Activated CD4-positive, alpha-beta T cell treated with anti-CD3 and anti-CD28 coated beads for 1 hour (primary cell): Measurements from ENCODE around the gene KLF5.
"Not testable (repeated sequence)": the region's sequence is repeated elsewhere in the genome, so short reads cannot be mapped to it uniquely, and the experiment has no call there.

ENCODE experiments used
- DNase-seq: peaks from one replicate; pipeline ENCODE4 v3.0.0-alpha.2; 2020

The KLF5 gene

GRCh38 chr13:73058736-73059459, at the start of gene KLF5:
Gene KLF5 (plus strand): TSS chr13:73059005. CDS start chr13:73059328, 323 bp downstream.
- peak; percentile 95 for DNase-seq

DNA sequence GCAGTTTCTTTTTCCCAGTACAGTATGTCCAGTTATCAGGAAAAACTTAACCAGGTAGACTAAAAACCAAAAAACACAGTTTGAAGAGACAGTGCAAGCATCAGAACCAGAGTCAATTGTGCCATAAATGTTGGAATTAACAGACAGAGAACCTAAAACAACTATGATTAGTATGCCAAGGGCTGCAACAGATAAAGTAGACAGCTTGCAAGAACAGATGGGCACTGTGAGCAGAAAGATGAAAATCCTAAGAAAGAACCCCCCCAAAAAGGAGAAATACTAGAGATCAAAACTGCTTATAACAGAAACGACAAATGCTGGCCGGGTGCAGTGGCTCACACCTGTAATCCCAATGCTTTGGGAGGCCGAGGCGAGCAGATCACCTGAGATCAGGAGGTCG, 47.1 kb upstream of the KLF5 start:
- no peak for DNase-seq

DNA sequence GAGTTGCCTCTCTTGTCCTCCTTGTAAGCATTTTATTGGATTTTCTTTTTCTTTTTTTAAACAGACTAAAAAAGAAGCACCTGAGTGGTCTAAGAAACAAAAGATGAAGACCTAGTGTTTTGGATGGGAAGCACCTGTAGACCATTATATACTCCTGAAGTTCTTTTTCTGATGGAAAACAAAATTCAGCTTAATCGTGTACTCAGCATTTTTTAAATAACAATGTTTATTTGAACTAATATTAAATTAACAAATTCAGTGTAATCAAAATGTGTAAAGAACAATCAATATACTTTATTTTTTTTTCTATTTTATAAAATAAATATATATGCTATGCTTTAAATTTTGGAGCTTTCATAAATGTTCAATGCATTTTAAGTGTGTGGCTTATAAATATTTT, 43.0 kb upstream of the KLF5 start:
- no peak for DNase-seq

DNA sequence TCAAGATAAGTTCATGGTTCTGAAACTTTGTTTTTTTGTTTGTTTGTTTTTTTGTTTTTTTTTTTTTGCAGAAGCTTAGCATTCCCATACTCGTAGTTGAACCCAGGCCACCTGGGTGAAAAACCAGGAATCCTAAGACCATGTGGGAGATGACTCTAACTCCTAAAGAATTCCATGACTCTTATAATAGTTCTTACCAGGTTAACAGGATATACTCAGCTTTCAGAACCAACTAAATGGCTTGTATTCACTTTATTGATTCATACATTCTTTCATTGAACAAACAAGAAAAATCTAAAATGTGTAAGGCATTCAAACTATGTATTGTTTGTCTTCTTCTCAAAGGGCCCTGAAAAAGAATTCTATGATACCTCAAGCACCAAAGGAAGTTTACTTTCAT, 40.5 kb upstream of the KLF5 start:
- DNase-seq = no peak

- no peak for DNase-seq
Measured at GRCh38 chr13:73025217-73026012, 33.4 kb upstream of the KLF5 start.

GRCh38 chr13:73034901-73035300, 23.9 kb upstream of the KLF5 start:
- DNase-seq = no peak

DNA sequence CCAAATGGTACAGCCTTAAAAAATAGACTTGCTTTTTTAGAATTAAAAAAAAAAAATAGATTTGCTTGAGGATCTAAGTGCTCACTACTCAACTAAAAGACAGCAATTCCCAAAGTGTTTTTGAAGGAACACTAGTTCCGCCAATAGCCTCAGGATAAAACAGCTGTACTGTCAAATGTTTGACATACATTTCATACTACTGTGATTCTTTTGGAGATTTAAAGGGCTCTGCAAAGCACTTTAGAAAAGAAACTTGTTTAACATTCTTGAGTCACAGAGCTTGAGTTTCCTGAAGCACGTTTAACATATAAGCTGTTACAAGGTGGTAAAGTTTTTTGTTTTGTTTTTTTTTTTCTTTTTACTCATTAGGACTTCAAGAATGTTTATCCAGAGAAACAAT, 23.1 kb upstream of the KLF5 start:
- no peak for DNase-seq

DNA sequence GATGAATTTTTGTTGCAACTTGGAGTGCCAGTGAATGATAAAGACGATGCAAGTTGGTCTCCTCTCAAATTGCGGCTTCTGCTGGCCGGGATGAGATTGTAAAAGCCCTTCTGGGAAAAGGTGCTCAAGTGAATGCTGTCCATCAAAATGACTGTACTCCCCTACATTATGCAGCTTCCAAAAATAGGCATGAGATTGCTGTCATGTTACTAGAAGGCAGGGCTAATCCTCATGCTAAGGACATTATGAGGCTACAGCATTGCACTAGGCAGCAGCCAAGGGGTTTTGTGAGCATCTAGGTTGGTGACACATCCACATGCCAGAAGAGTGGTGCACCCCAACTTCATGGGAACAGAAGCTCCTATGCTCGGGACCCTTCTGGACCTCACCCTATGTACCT, 22.2 kb upstream of the KLF5 start:
- no peak for DNase-seq

- no peak for DNase-seq
Measured at GRCh38 chr13:73038064-73038463, 20.7 kb upstream of the KLF5 start.

DNA sequence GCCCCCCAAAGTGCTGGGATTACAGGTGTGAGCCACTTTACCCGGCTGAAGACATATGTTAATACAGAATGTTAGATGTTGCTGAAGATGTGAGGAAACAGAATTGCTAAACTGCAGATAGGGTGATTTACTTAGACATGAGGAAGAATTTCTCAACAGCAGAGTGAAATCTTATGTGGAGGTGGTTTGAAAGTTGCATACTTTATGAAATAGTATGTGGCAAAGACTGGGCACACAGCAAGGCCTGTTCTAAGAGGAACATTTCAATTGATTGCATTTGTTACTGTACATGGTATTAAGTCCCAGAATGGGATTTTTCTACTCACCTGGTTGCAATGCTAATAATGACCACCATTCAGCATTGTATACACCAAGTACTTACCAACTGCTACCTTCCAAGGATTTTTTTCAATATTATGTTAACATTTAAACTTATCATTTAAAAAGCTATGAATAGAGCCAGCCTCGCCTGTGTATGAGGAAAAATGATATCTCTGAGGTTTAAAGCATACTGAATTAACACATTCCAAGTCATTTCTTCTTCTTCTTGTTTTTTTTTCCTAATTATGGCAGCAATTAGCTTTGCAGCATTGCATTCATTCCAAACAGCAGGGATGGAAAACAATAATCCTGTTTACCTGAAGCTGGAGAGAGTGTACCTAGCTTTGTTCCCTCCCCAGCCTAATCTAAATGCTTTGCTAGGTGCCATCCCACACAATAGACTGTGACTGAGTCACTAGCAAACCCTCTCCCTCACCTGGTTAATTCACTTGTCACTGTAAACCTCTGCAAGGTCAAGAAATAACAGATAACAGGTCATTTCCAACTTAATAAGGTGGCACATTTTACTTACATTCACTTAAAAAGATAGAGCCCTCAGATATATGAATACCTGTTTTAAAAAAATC, 19.4 kb upstream of the KLF5 start:
- DNase-seq = no peak

- DNase-seq = no peak
Measured at GRCh38 chr13:73040484-73040883, 18.3 kb upstream of the KLF5 start.

GRCh38 chr13:73040968-73041596, 17.7 kb upstream of the KLF5 start:
- no peak for DNase-seq

DNA sequence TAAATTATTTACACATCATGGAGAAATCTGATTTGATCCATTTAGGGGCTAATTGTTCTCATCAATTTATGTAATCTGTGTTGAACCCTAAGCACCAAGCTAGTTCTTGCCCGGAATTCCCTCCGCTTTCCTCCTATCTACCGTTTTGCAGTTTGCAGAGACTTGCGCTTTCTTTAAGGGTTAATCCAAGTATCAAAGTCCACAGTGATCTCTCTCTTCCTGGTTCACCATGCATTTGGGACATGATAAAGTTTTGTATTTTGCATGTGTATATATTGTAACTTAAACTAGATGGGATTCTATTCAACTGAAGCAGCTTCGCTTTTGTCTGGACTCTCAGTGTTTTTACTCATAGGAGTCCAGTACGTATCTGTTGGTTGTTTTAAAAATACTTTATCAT, 13.8 kb upstream of the KLF5 start:
- no peak for DNase-seq

GRCh38 chr13:73048615-73049014, 10.2 kb upstream of the KLF5 start:
- not testable (repeated sequence) for DNase-seq

- no peak for DNase-seq
Measured at GRCh38 chr13:73054712-73055111, 4.1 kb upstream of the KLF5 start.

- DNase-seq = no peak
Measured at GRCh38 chr13:73055813-73056564, 2.8 kb upstream of the KLF5 start.

GRCh38 chr13:73056565-73056962, 2.2 kb upstream of the KLF5 start:
- DNase-seq = no peak

GRCh38 chr13:73057284-73058063, 1.3 kb upstream of the KLF5 start:
- DNase-seq = no peak

DNA sequence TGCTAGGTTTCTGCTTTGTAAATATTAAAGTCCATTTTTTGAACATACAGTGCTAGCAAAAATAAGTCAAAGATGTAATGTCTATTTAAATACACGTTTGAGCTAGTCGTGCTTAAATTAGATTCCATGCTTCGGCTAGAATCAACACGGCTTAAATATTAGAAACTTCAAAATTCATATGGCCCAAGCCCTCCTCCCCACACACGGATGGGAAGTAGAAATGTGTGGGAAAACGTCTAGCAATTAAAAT, 816 bp upstream of the KLF5 start:
- no peak for DNase-seq

DNA sequence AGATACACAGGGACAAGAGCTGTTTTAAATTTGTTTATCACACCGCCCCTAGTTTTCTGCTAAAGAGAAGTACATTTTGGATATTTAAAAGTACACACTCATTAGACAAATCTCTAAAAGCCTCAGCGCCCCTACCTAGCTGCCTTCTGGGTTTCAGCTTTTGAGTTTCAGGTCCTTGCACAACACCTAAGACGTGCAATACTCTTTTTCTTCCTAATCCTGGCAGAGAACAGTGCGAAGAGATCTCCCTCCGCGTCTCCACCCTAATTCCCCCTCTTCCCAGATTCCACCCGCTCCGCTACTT, 421 bp upstream of the KLF5 start:
- no peak for DNase-seq

DNA sequence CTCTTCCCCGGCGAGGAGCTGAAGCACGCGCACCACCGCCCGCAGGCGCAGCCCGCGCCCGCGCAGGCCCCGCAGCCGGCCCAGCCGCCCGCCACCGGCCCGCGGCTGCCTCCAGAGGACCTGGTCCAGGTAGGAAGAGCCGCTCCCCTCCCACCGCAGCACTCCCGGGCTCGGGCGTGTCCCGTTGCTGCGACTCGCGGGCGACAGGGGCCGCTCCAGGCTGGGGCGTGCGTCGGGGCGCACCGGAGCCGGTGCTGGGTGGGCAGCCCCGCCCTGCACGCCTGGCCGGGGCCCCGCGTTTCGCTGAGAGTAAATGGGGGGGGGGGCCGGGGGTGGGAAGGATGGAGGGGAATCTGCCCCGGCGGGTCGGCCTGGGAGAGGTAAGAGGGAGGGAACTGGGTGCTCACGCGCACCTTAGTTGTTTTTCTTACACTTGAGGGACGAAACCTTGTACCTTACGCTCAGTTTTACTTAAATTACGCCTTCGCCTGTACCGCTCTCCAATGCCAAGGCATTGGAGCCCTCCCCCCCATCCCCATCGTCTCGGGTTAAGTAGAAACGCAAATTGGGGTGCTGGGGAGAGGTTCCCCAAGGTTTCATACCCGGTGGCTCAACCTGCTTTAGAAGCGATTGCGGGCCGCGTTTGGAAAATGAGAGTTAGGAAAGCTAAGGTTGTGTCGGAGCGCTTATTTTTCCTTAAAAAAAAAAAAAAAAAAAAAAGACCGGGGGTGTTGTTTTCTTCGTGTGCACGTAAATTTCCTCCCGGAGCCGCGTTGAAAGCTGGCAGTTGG, 850 bp downstream of the KLF5 start:
- peak; percentile 31 for DNase-seq
